ENCODE data around the gene DCDC1.

DNA sequence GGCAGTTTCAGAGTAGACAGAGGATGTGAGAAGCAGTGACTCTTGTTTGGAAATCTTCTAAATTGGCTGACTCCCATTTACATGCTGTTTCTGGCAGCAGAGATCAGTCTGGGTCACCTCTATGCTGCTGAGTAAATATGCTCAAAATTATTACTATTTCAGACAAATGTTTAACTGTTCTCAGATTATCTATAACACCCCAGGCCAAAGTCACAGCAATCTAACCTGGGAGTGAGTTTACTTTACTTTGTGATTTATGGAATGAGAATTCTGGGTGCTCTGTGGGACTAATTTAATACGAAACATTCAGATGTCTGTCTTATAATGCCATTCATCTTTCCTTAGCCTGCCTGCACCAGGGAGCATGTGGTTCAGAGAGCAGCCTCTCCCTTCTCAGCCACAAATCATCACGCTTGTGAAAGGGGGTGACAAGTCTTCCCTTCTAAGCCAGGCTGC lies 500.9 kb downstream of the DCDC1 start:
- TF ChIP-seq, protein P1, sequence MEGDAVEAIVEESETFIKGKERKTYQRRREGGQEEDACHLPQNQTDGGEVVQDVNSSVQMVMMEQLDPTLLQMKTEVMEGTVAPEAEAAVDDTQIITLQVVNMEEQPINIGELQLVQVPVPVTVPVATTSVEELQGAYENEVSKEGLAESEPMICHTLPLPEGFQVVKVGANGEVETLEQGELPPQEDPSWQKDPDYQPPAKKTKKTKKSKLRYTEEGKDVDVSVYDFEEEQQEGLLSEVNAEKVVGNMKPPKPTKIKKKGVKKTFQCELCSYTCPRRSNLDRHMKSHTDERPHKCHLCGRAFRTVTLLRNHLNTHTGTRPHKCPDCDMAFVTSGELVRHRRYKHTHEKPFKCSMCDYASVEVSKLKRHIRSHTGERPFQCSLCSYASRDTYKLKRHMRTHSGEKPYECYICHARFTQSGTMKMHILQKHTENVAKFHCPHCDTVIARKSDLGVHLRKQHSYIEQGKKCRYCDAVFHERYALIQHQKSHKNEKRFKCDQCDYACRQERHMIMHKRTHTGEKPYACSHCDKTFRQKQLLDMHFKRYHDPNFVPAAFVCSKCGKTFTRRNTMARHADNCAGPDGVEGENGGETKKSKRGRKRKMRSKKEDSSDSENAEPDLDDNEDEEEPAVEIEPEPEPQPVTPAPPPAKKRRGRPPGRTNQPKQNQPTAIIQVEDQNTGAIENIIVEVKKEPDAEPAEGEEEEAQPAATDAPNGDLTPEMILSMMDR (IDR thresholded peaks at IDR 0.05) = no peak
- no peak for TF ChIP-seq POLR2A (IDR thresholded peaks at IDR 0.05)

All from adrenal gland (tissue), 5 donors.